ENCODE data around the gene KCNC2. TPM values are rescaled to one million over a fixed set of nuclear protein-coding genes. Genes with fewer than 3 reads are reported as not detected.

KCNC2 gene
- total RNA-seq, 1 donor from 2014 or later = not detected

- intact Hi-C loops (cut with DNase I) = no loop called here
- Histone ChIP-seq H3K4me1 (no peaks in the 10 kb centered on the region), H3K4me3 (no peak overlapping the region), H3K27me3 (no peaks in the 10 kb centered on the region), H3K27ac (no peak overlapping the region), H3K9me3 (peaks cover 0 to 25% of the 10 kb centered on the region in 2 donors), H3K36me3 (no peaks in the 10 kb centered on the region)
- no peak for TF ChIP-seq CTCF (IDR thresholded peaks at IDR 0.05)
- DNase-seq (ENCODE audit: low spot score in 2 of 2) = no peak
These were observed 189.5 kb downstream of the KCNC2 start for GRCh38 chr12:75020068-75020557.

- DNase-seq (ENCODE audit: low spot score in 2 of 2) = no peak
- no peaks in the 10 kb centered on the region for H3K4me1 ChIP-seq
- no peak overlapping the region for H3K27ac ChIP-seq
- no peaks in the 10 kb centered on the region for H3K9me3 ChIP-seq
- intact Hi-C loops (cut with DNase I) = no loop called here
- TF ChIP-seq CTCF (IDR thresholded peaks at IDR 0.05) = no peak
- no peaks in the 10 kb centered on the region for H3K36me3 ChIP-seq
- no peaks in the 10 kb centered on the region for H3K27me3 ChIP-seq
- no peak overlapping the region for H3K4me3 ChIP-seq
These were observed 198.5 kb downstream of the KCNC2 start for GRCh38 chr12:75011120-75011519.

- DNase-seq (ENCODE audit: low spot score in 2 of 2) = no peak
- H3K36me3 ChIP-seq = no peaks in the 10 kb centered on the region
- no peaks in the 10 kb centered on the region for H3K4me1 ChIP-seq
- no peak for TF ChIP-seq CTCF (IDR thresholded peaks at IDR 0.05)
- H3K27me3 ChIP-seq = no peaks in the 10 kb centered on the region
- H3K27ac ChIP-seq = no peak overlapping the region
- no peak overlapping the region for H3K4me3 ChIP-seq
- no peaks in the 10 kb centered on the region for H3K9me3 ChIP-seq
- intact Hi-C loops (cut with DNase I) = no loop called here
These were observed 202.5 kb downstream of the KCNC2 start for GRCh38 chr12:75007133-75007532.

GRCh38 chr12:75000120-75000519 is 209.5 kb downstream of the KCNC2 start:
- Histone ChIP-seq H3K9me3 (no peaks in the 10 kb centered on the region), H3K27ac (no peak overlapping the region), H3K4me1 (no peaks in the 10 kb centered on the region), H3K4me3 (no peak overlapping the region), H3K36me3 (no peaks in the 10 kb centered on the region), H3K27me3 (no peaks in the 10 kb centered on the region)
- intact Hi-C loops (cut with DNase I) = no loop called here
- no peak for DNase-seq (ENCODE audit: low spot score in 2 of 2)
- TF ChIP-seq CTCF (IDR thresholded peaks at IDR 0.05) = no peak

GRCh38 chr12:74999474-74999873 is 210.2 kb downstream of the KCNC2 start:
- no peak overlapping the region for H3K27ac ChIP-seq
- no peak overlapping the region for H3K4me3 ChIP-seq
- no peaks in the 10 kb centered on the region for H3K9me3 ChIP-seq
- no peaks in the 10 kb centered on the region for H3K36me3 ChIP-seq
- no peak for TF ChIP-seq CTCF (IDR thresholded peaks at IDR 0.05)
- no peak for DNase-seq (ENCODE audit: low spot score in 2 of 2)
- no peaks in the 10 kb centered on the region for H3K4me1 ChIP-seq
- H3K27me3 ChIP-seq = no peaks in the 10 kb centered on the region
- intact Hi-C loops (cut with DNase I) = no loop called here

Other genes with a start within 250 kb of the KCNC2 start
- gene CAPS2, start 120.5 kb upstream of the KCNC2 start, total RNA-seq = 11.0 TPM
- not detected for gene GLIPR1L1, start 124.8 kb upstream of the KCNC2 start, total RNA-seq
- gene GLIPR1L2, start 181.2 kb upstream of the KCNC2 start, total RNA-seq = not detected

All from ascending aorta (tissue), 2 donors.